ENCODE results near the gene RAB6A. TPM values are rescaled to one million over a fixed set of nuclear protein-coding genes. Genes with fewer than 3 reads are reported as not detected.
A peak's percentile ranks its signal among the peaks of the same experiment; 100 is the strongest.

The RAB6A gene
- total and polyA plus RNA-seq, 2 of the 8 experiments (the other 6 are each of a cell fraction or from before 2014, with no cell fraction given): 24.4 to 88.6 TPM

DNA sequence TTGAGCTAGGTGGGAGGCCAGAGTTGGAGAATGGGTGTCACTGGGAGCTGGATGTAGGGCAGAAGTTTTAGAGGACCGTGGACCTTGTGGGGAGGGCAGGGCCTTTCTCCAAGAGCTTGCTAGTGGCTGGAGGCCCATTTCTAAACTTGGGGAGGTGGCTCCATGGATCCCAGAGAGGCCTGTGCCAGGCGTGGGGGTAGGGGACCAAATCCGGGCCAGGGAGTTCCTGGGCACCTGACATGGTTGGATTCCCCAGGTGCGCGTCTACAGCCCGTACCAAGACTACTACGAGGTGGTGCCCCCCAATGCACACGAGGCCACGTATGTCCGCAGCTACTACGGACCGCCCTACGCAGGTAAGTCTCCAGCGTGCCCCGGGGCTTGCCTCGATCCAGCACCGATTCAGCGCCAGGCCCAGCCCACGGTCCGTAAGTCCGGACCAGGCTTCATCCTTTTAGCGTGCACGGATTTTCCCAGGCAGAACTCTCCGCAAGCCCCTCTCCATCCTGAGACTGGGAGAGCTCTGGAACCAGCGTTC lies 100.3 kb downstream of the RAB6A start:
- 58% methylated on average over 25 of the region's 25 CpGs; no CpG with 5 or more reads in 1 of the 2 experiments for WGBS, 2 experiments (ENCODE audit: extremely low coverage in 1 of 2, insufficient coverage in 1 of 2, insufficient read length in 1 of 2, insufficient replicate concordance in 2 of 2, low coverage in 1 of 2, low lambda C conversion rate in 2 of 2, missing lambda C conversion rate in 1 of 2)
- no peaks in the 10 kb centered on the region for H3K79me2 ChIP-seq (ENCODE audit: control insufficient read depth in 1 of 2, insufficient read depth in 2 of 2, low read length in 2 of 2)
- no peaks in the 10 kb centered on the region for H3K9me3 ChIP-seq (ENCODE audit: insufficient read depth in 2 of 2, low read depth in 1 of 2, low read length in 1 of 2)
- no peak overlapping the region for H2BK120ac ChIP-seq (replicated peaks; ENCODE audit: low read depth, low read length)
- H3K4ac ChIP-seq (replicated peaks; ENCODE audit: insufficient read length, low read depth, low read length): no peak overlapping the region
- H3K18ac ChIP-seq (ENCODE audit: extremely low read depth, low read length): peak overlapping the region; percentile 3; the same call in 1 of the 2 replicates
- H3K4me1 ChIP-seq (replicated peaks in 1 of 4; ENCODE audit: control insufficient read depth in 3 of 4, insufficient read depth in 4 of 4, low read length in 3 of 4): peaks cover 0 to 7% (median 3%) of the 10 kb centered on the region in 4 experiments; a peak in 5 of 7 replicates
- H2AK5ac ChIP-seq (ENCODE audit: low read depth, low read length): no peak overlapping the region
- FAIRE-seq (no peak), DNase-seq (ENCODE audit: low read depth in 1 of 2, low spot score in 2 of 2) (no peak)
- peak overlapping the region; percentile 83; the same call in 1 of the 2 replicates for H2AFZ ChIP-seq (ENCODE audit: low read length)
- no peak overlapping the region; the same call in 1 of the 2 replicates for H2BK12ac ChIP-seq (ENCODE audit: low read depth, low read length)
- POLR2A ChIA-PET (ENCODE audit: partially characterized antibody): interaction anchor here (1.0 to 3.4 kb wide), 9 partner anchors 8 to 258 kb away, joined by 3 to 24 read pairs (median 5); partner anchors contain the start of genes FAM168A and PLEKHB1
- no peak overlapping the region for H4K5ac ChIP-seq (ENCODE audit: insufficient read length, low read depth, low read length)
- H4K8ac ChIP-seq (ENCODE audit: extremely low read depth, insufficient read depth, low read length): peak overlapping the region; percentile 62
- no peak overlapping the region for H2BK5ac ChIP-seq (ENCODE audit: low read depth, low read length)
- no peaks in the 10 kb centered on the region for H3K79me1 ChIP-seq (ENCODE audit: low read depth, low read length)
- peak overlapping the region; percentile 23 to 86 for H3K4me2 ChIP-seq (ENCODE audit: insufficient read depth in 1 of 2, low read depth in 2 of 2, low read length in 2 of 2)
- H3K27ac ChIP-seq (ENCODE audit: low read depth, low read length): no peak overlapping the region
- H2BK15ac ChIP-seq (ENCODE audit: low read length): no peak overlapping the region
- H3K27me3 ChIP-seq (replicated peaks in 1 of 4; ENCODE audit: control insufficient read depth in 3 of 4, extremely low read depth in 1 of 4, insufficient read depth in 3 of 4, low read length in 3 of 4): peaks cover 0 to 19% (median 14%) of the 10 kb centered on the region in 4 experiments; a peak in 4 of 7 replicates
- peak overlapping the region; percentile 70 for H4K91ac ChIP-seq (replicated peaks; ENCODE audit: insufficient read length, low read length)
- no peak overlapping the region for H3K14ac ChIP-seq (ENCODE audit: insufficient read length)
- H3K36me3 ChIP-seq (ENCODE audit: control insufficient read depth in 2 of 4, insufficient read depth in 4 of 4, low read length in 3 of 4): no peaks in the 10 kb centered on the region; a peak in 2 of 8 replicates
- no peaks in the 10 kb centered on the region for H4K20me1 ChIP-seq (replicated peaks in 1 of 2; ENCODE audit: control insufficient read depth in 1 of 2, insufficient read depth in 2 of 2, low read length in 2 of 2)
- H3K23ac ChIP-seq (ENCODE audit: insufficient read length): no peak overlapping the region
- no peak overlapping the region for H3K56ac ChIP-seq (replicated peaks; ENCODE audit: insufficient read length, low read depth, low read length)
- peak overlapping the region in 2 of 4 experiments; percentile 52 to 54; a peak in 4 of 8 replicates for H3K4me3 ChIP-seq (ENCODE audit: extremely low read depth in 1 of 4, insufficient read depth in 2 of 4, low read depth in 3 of 4, low read length in 4 of 4)
- CTCF ChIA-PET (ENCODE audit: partially characterized antibody): interaction anchor here (0.6 to 30.1 kb wide), 65 partner anchors 10 to 370 kb away, joined by 3 to 653 read pairs (median 5); partner anchors contain the start of gene PLEKHB1
- peaks cover 2% of the 10 kb centered on the region; the same call in 1 of the 2 replicates for H3K23me2 ChIP-seq (ENCODE audit: low read depth, low read length)
- H3K9ac ChIP-seq (replicated peaks in 1 of 4; ENCODE audit: extremely low read depth in 1 of 4, low read depth in 3 of 4, low read length in 3 of 4): peak overlapping the region in 2 of 4 experiments; percentile 56 to 64; a peak in 2 of 7 replicates
- no peak overlapping the region for H2BK20ac ChIP-seq (ENCODE audit: low read length)
- TF ChIP-seq EP300 (IDR thresholded peaks at IDR 0.05; ENCODE audit: borderline replicate concordance in 1 of 2, low read depth in 2 of 2, low read length in 2 of 2): no peak
- no peak for TF ChIP-seq HDAC6 (IDR thresholded peaks at IDR 0.05; ENCODE audit: low read depth, low read length)
- TF ChIP-seq, protein P1, sequence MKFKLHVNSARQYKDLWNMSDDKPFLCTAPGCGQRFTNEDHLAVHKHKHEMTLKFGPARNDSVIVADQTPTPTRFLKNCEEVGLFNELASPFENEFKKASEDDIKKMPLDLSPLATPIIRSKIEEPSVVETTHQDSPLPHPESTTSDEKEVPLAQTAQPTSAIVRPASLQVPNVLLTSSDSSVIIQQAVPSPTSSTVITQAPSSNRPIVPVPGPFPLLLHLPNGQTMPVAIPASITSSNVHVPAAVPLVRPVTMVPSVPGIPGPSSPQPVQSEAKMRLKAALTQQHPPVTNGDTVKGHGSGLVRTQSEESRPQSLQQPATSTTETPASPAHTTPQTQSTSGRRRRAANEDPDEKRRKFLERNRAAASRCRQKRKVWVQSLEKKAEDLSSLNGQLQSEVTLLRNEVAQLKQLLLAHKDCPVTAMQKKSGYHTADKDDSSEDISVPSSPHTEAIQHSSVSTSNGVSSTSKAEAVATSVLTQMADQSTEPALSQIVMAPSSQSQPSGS (IDR thresholded peaks at IDR 0.05; ENCODE audit: low read length): no peak
- TF ChIP-seq YY1 (IDR thresholded peaks at IDR 0.05; ENCODE audit: low read depth, low read length): no peak
- TF ChIP-seq TCF12 (IDR thresholded peaks at IDR 0.05; ENCODE audit: low read depth, low read length): no peak
- TF ChIP-seq POLR2AphosphoS5 (IDR thresholded peaks at IDR 0.05; ENCODE audit: low read depth, low read length): no peak
- no peak for TF ChIP-seq ZNF274 (IDR thresholded peaks at IDR 0.05; ENCODE audit: borderline replicate concordance, extremely low read depth, low read length)
- TF ChIP-seq ASH2L (IDR thresholded peaks at IDR 0.05; ENCODE audit: low read length): no peak
- TF ChIP-seq, protein P2, sequence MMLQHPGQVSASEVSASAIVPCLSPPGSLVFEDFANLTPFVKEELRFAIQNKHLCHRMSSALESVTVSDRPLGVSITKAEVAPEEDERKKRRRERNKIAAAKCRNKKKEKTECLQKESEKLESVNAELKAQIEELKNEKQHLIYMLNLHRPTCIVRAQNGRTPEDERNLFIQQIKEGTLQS (IDR thresholded peaks at IDR 0.05; ENCODE audit: insufficient read depth, low read depth, low read length): no peak

All from H1 (cell line).